Forelimb muscle (tissue), 1 donor: ENCODE measurements around the gene NR5A2. TPM values are rescaled to one million over a fixed set of nuclear protein-coding genes. Genes with fewer than 3 reads are reported as not detected.
A peak's percentile ranks its signal among the peaks of the same experiment; 100 is the strongest.

Source experiments
- DNase-seq: peaks from one replicate; pipeline ENCODE4 v3.0.0-alpha.2; 2013; ENCODE audit warnings: low read depth
- polyA plus RNA-seq: library from polyadenylated mRNA; unstranded; fragments of 120-200 nt; gene quantifications from one replicate; pipeline ENCODE4 v1.2.1, GENCODE V29; 2013; ENCODE audit not compliant: insufficient read length

The NR5A2 gene
- polyA plus RNA-seq, 1 donor: 1.7 TPM

GRCh38 chr1:200072636-200073285 lies 45.3 kb downstream of the NR5A2 start:
- no peak for DNase-seq

- no peak for DNase-seq
Observed at GRCh38 chr1:200073286-200073637, 45.8 kb downstream of the NR5A2 start.

- no peak for DNase-seq
Observed at GRCh38 chr1:200075522-200075921, 48.0 kb downstream of the NR5A2 start.

- peak; percentile 24 for DNase-seq
Observed at GRCh38 chr1:200075938-200076546, 48.5 kb downstream of the NR5A2 start.

GRCh38 chr1:200079232-200079940 lies 51.9 kb downstream of the NR5A2 start:
- DNase-seq: no peak

- no peak for DNase-seq
Observed at GRCh38 chr1:200081151-200081968, 53.9 kb downstream of the NR5A2 start.

- no peak for DNase-seq
Observed at GRCh38 chr1:200081969-200082245, 54.4 kb downstream of the NR5A2 start.

- no peak for DNase-seq
Observed at GRCh38 chr1:200082329-200082728, 54.8 kb downstream of the NR5A2 start.

DNA sequence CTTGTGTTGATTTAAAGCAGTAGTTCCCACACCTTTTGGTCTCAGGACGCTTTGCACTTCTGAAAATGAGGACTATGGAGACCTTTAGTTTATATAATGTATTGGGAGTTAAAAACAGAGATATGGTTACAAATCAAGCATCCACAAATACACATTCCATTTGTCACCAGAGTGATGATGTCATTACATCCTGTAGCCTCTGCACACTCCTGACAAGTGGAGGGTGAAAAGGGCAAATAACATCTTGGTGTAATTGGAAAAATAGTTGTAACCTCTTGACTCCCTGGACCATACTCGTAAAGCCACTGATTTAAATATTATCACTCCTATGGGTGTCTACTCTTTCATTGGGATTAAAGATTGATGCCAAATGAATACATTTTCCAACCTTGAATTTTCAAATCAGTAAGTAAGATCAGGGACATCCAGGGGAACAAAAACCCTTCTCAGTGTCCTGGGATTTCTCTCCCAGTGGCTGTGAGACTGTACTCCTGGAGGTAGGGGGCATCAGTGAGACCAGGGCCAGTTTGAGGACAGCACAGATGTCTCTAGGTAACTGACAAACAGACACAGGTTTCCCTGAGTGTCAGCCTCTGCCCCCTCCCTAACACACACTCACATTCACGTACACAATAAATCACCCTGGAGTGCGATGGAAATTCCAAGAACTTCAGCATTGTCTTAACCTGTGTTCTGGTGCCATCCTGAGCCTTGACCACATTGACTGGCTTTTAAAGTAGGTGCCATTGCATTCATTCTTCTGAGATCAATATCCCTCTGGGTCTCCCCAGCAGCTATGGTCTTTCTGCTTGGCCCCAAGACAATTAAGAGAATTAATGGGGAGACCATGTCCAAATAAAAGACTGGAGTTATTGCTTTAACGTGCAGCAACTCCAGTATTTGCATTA lies 63.0 kb downstream of the NR5A2 start:
- no peak for DNase-seq

GRCh38 chr1:200095057-200095577 lies 67.6 kb downstream of the NR5A2 start:
- no peak for DNase-seq

DNA sequence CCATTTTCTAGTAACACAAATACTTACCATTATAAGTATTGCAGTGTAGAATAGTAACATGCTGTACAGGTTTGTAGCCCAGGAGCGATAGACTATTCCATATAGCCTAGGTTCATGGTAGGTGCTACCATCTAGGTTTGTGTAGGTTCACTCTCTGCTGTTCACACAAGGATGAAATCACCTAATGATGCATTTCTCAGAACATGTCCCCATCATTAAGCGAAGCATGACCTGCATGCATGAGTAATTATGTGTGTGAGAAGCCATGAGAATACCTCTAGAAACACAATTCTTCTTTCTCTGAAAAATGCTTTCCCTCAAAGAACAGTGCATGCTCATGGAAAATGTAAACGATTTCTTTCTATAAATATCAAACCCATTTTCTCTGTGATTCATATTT lies 69.3 kb downstream of the NR5A2 start:
- no peak for DNase-seq

DNA sequence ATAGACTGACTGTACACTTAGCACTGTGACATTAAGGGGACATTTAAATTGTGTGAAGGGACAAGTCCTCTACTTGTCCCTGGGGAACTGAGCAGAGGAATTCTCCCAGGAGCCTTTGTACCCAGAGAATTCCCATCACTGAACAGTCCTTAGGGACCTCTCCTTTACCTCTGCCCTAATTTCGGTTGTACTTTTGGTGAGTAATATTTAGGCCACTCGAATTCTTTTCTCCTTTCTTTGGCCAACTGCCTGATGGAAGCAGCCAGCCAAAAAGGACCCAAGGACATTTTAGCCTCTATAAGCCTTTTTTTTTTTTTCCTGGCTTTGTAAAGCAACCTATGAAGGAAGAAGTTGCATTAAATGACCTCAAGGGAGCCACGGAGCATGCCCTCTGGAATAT lies 71.5 kb downstream of the NR5A2 start:
- no peak for DNase-seq

DNA sequence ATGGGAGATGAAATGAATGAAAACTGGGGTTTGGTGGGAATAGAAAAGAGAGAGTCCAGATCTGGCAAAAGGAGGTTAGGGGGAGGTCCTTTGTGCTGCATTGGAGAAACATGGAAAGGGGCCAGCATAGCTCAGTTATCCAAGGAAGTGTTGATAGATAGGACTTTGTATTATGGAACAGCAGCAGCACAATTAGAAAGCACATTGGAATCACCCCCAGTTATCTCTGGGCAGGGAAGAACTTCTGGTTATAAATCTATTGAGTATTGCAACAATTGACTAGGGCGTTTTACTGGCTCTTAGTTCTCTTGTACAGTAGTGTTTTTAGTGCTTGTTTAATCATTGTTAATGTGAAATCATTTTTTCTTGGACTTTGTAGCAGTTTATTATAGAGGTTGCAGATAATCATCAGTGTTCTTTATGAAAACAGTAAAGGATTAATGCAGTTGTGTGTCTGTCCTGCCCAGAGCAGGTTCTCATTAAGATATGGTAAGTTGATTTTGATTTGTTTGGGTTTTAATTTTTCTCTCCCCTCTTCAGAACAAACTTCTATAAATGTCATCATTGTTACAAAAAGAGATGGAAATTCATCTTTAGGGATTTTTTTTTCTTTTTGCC lies 76.6 kb downstream of the NR5A2 start:
- no peak for DNase-seq

DNA sequence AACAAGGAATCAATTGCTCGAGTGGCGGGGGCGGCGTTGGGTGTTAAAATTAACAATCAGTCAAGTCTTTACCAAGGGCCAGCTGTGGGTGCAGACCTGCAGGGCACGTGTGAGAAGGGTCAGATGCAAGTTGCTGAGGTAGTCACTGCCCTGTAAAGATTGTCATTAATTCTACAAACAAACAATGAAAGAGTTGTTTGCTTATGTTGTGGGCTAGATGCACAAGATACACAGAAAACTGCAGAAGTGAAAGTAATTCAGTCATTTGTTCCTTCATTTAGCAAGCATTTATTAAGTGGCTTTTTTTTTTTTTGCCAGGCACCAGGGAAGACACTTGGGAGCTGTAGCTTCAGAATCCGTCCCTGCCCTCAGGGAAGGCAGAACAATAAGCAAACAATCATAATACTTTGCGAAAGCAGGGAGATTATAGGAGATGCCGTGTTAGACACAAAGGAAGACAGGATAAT lies 79.5 kb downstream of the NR5A2 start:
- no peak for DNase-seq

DNA sequence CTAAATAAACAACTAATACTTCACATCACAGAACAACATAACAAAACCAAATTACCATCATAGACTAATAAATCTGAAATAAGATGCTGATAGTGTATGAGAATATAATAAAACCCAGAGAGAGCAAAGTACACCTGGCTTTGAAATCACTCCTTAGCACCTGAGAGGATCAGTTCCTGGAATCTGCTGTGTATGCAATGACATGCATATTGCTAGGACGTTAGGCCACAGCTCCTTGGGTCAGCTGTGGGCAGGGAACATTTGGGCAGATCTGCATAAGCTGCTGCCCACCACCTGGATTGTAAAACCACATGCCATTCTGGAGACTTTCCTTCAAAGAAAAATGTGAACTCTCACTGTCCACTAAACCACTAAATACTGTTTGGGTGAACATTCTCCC lies 81.1 kb downstream of the NR5A2 start:
- no peak for DNase-seq

DNA sequence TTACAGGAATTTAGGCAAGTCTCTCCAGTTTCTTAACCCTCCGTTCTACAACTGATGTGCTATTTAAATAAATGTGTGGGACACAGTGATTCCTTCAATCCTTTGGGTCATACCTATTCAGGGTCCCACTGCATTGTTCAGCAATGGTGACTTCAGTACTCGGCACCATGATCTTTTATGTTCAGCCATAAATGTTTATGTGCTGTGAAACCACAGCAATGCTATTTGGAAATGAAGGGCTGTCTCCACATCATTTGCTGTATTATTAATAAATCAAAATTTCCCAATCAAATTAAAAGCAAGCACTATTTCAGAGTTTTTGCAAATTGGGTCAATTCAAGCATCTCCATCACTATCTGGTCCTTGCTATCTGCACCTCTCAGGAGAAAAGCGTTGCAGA lies 84.8 kb downstream of the NR5A2 start:
- no peak for DNase-seq

DNA sequence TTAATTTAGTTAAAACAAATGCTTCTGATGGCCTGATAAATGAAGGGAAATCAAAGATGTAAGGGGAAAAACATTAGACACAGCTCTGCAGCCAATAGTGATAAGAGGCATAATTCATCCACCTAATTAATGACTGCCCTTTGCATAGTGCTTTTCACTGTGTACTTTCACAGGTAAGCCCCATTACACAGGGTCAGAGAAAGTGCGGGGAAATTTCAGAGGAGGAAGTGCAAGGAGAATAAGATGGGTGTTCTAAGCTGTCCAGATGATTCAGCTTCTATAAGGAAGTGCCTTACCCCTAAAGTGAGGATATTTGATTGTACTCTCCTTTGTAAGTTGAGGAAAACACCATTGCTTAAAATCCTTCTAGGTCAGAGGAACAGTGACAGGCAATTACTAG lies 88.0 kb downstream of the NR5A2 start:
- no peak for DNase-seq

DNA sequence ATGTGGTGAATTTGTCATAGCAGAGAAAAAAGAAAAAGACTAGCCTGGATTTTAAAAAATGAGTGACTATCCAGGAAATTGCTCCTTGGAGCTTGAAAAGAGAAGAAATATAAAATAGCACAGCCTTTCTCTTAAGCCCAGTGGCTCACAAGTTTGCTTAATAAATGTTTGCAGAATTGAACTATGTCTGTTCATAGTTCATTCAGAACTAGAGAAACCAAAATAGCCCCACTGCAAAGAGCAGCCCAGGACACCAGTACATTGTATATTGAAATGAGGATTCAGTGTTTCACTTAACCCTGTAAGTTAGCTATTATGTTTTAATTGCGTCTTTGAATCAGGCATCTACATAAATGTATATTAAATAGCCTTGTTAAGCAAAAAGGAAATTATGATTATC lies 88.8 kb downstream of the NR5A2 start:
- DNase-seq: no peak

DNA sequence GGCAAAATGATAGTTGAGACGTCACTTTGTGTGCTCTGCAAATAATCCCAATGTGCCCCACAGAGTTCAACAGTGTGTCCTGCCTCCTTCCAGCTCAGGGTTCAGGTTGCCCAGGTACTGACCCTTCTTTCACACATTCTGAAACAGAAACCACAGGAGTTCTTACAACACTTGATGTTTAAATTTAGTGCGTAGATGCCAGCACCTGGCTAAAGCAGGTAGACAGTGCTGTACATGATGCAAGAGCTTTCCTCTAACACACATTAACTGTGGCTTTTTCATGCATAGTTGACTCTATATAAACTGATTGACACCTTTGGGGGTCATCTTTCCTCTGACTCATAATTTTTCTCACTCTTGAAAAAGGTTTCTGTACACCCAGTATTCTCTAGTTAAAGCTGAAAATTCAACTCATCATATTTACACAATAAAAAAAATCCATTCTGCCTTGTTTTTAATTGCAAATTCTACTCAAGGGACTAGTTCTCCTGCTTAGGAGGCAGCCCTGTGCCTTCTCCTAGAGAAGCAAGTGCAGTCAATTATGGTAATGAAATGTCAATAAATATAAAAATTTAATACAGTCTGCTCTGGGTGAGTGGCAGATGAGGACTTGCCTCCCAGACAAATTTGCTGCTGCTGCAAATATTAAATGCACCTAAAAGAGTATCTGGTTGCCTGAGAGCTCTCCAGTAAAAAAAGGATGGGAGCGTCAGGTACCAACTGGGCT lies 91.4 kb downstream of the NR5A2 start:
- DNase-seq: no peak

GRCh38 chr1:200121421-200121820 lies 93.9 kb downstream of the NR5A2 start:
- no peak for DNase-seq
